ENCODE data around the gene NXN.
"Not testable (repeated sequence)": the region's sequence is repeated elsewhere in the genome, so short reads cannot be mapped to it uniquely, and the experiment has no call there.

NXN gene

GRCh38 chr17:814371-814770 lies 165.2 kb downstream of the NXN start:
- DNase-seq, result no peak

GRCh38 chr17:812638-813204 lies 166.9 kb downstream of the NXN start:
- DNase-seq, result no peak

DNA sequence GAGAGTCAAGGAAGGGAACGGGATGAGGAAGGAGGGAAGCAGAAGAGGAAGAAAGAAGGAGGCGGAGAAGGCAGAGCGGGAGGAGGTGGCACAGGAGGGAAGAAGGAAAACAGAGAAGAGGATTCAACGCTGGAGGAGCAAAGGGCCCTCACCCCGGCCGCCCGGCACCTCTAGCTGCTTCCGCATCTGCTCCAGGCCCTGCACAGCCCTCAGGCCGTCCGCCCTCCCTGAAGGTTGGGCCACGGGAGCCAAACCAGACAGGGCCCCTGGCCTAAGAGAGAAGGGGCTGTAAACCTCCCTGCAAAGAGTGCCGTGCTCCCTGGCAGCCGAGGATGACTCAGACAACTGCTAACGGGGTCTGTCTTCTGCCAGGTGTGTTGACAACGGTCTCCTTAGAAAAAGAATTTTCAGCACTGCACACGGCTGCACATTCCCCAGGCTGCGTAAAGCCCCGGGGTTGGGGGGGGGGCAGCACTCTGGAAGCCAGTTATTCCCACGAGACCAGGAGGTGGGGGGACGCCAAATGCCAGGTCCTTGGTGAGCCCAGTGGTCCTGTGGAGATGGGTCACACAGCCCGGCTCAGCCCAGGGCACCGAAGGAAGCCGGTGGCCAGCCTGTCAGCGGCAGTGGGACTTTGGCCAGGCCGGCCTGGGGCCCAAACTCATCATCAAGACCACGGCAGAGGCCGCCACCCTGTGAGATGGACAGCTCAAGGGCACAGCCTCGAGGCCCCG lies 168.4 kb downstream of the NXN start:
- no peak for DNase-seq

DNA sequence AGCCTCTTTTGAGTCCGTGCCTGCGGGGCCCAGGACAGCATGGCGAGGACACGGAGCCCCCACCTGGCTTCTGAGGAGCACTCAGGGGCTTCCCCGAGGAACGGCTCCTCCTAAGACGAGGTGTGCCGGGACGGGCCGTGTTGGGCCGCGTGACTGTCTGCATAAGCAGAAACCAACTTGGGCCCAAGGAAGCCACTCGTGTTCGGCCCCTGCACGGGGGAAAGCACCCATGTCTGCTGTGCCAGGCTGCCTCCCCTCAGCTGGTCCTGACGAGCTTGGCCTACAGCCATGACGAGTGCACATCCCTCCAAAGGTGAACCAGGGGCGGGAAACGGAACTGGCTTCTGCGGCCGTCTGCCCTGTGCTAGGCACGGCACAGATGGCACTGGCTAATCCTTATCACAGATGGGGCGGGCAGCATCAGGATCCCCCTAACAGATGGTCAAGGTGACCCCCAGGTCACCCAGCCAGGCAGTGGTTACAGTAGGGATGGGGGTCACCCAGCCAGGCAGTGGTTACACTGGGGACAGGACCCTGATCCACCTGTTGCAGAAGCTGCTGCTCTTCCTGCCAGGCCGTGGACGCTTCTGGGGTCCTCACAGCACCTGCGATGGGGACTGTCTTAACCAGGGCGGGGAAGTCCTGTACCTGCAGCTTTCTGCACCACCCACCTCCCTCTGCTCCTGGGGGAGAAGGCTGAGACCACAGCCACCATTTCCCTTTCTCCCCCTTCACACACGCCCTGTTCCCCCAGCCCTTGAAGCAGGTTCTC lies 171.9 kb downstream of the NXN start:
- DNase-seq, result no peak

DNA sequence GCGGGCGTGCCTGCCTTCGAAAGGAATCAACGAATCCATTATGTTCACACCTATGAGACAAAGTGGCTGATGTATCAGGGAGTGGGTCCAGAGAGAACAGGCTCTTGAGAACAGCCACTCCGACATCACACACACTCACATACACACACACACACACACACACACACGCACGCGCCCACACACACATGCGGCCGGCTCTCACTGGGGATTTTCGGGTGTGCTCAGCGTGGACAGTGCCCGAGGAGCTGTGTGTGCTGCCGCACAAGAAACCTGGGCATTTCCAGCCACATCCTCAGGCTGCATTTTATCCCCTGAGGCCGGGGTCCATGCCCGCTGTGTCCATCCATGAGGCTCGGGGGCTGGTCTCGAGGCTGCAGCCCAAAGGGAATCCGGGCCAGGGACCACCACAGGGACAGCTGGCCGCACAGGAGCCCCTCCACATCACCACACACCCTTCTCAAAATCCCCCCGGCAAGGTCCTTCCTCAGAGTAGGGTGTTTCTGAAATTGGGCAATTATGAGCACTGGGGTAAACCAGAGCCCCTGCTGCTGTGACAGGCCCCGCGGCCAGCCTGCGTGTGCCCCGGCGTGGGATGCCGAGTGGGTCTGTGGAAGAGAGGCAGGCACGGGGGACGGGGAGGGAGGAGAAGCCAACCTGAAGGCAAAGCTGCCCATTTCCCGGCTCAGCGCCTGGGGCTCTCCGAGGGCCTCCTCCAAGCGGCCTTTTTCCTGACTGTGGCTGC lies 172.6 kb downstream of the NXN start:
- DNase-seq, result no peak

- DNase-seq, result no peak
Observed at GRCh38 chr17:806346-806745, 173.2 kb downstream of the NXN start.

- DNase-seq, result not testable (repeated sequence)
Observed at GRCh38 chr17:805886-806285, 173.7 kb downstream of the NXN start.

GRCh38 chr17:804541-805435 lies 174.8 kb downstream of the NXN start:
- no peak for DNase-seq

GRCh38 chr17:802901-803881 lies 176.4 kb downstream of the NXN start:
- no peak for DNase-seq

GRCh38 chr17:802481-802880 lies 177.1 kb downstream of the NXN start:
- DNase-seq, result no peak

DNA sequence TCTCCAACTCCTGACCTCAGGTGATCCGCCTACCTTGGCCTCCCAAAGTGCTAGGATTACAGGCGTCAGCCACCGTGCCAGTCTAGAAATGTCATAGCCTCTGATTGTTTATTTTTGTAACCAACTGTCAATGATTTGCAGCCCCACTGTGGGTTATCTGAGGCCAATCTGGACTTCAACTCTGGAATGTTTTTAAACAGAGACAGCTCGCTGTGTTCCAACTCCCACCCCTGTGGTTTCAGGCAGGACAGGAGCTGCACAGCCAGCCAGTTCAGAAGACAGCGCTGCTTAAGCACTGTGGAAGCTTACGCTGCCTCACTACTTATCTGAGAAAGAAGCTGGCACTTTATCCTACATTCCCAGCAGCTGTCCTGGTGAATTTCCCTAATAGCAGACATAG lies 177.9 kb downstream of the NXN start:
- no peak for DNase-seq

- no peak for DNase-seq
Observed at GRCh38 chr17:800446-801242, 178.9 kb downstream of the NXN start.

DNA sequence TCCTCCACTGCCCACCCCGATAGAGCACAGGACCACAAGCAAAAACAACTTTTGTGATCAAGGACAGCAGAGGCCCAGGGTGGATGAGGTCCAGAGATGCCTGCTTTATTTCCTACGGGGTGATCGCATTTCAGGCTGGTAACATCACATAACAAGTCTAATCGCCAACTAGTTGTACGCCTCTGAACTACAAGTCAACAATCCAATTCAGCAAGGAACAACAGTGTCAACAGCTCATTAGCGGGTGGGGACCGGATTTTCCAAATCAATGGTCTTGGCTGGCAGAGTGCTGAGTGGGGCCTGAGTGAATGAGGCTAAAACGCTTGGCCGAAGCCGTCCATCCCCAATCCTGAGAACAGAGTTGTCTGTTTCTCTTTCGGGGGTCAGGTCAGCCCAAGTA lies 180.3 kb downstream of the NXN start:
- no peak for DNase-seq

DNA sequence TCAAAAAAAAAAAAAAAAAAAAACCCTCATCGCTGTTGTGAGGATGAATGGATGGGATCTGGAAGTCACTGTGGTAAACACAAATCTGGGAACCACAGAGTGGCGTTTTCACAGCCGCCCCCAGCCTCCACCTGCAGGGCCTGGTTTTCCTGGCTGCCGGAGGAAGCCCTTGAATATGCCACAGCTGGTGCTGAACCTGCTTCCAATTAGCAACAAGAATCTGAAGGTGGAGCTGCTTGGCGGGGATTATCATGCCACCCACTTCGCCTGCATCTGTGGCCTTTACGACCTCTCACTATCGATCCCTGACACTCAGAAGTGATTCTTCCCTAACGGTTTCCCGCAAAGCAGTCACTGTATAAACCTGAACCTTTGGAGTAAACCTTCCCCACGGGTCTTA lies 181.3 kb downstream of the NXN start:
- DNase-seq, result no peak

DNA sequence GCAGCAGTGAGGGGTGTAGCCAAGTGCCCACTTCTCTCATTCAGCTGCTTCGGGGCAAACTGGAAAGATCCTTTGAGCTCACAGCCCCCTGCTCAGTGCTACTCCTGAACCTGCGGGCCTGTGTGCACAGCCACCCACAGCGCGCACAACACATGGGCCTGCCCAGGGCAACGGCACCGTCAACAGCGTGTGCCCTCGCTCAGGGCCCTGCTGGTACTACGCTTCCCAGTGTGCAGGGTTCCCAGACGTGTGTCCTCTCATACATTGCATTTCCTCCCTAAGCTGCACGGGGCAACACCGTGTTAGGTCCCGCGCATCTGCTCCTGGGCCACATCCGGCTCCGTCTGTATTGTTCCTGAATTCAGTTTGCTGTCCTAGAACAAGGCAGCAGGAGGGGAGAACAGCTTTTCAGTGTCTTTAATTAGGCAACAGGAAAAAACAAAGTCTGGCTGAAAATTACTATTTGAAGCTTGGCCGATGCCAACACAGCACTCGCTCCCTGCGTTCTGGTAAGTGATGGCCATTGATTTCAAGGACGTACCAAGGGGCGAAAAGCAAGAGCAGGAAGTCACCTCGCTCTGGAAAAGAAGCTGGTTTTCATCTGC lies 182.2 kb downstream of the NXN start:
- no peak for DNase-seq

DNA sequence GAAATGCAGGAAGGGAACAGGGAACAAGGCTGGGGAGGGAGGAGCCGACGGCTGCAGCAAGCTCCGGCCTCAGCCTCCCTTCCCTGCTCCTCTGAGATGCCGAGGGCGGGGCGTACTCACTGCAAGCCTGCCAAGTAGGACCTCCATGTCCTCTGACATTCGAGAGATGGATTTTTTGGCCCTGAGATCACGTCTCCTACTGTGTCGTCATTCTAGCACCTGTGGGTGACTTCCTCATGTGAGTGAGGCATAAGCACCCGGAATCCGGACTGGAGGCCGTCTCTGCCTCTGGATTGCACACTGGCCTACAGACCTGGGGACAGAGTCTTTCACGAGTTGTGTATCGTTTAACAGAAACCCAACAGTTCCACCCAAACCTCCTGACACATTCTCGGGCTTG lies 183.0 kb downstream of the NXN start:
- DNase-seq, result no peak

- DNase-seq, result no peak
Observed at GRCh38 chr17:795721-796120, 183.9 kb downstream of the NXN start.

GRCh38 chr17:795276-795675 lies 184.3 kb downstream of the NXN start:
- no peak for DNase-seq

- peak; percentile 4 for DNase-seq
Observed at GRCh38 chr17:794876-795275, 184.7 kb downstream of the NXN start.

GRCh38 chr17:792277-792676 lies 187.3 kb downstream of the NXN start:
- no peak for DNase-seq
